Stimulated activated memory B cell treated with anti-CD40 and anti-IgM and Interleukin-4, amounts not matched to agents 10 μg/mL and 1 μg/mL and 100 μg/mL, for 72 hours (primary cell): ENCODE data around the gene SERPINA3.

Source experiments
- ATAC-seq: fragments of 150-1000 bp; cut with Tn5 transposase; 2 replicates; pipeline ENCODE4 v1.10.0; 2021
- H3K27ac Mint-ChIP-seq: one replicate; pipeline ENCODE4 v1.8.0; 2022; ENCODE audit warnings: mild to moderate bottlenecking, mixed read lengths
- H3K27me3 Mint-ChIP-seq: one replicate; pipeline ENCODE4 v1.8.0; 2022; ENCODE audit warnings: mixed read lengths
- H3K36me3 Mint-ChIP-seq: one replicate; pipeline ENCODE4 v1.8.0; 2022; ENCODE audit warnings: mixed read lengths
- H3K4me1 Mint-ChIP-seq: one replicate; pipeline ENCODE4 v1.8.0; 2022; ENCODE audit warnings: mixed read lengths
- H3K4me3 Mint-ChIP-seq: one replicate; pipeline ENCODE4 v1.8.0; 2022; ENCODE audit warnings: mild to moderate bottlenecking, moderate library complexity, mixed read lengths
- H3K9me3 Mint-ChIP-seq: one replicate; pipeline ENCODE4 v1.8.0; 2022; ENCODE audit warnings: mixed read lengths

Gene SERPINA3

GRCh38 chr14:94648801-94649200 lies 36.6 kb downstream of the SERPINA3 start:
- Mint-ChIP-seq H3K4me3 (no peak overlapping the region), H3K27me3 (peaks cover 9% of the 10 kb centered on the region), H3K36me3 (no peaks in the 10 kb centered on the region), H3K27ac (no peak overlapping the region), H3K9me3 (peaks cover 7% of the 10 kb centered on the region), H3K4me1 (no peaks in the 10 kb centered on the region)
- ATAC-seq = no peak

- Mint-ChIP-seq H3K36me3 (no peaks in the 10 kb centered on the region), H3K27ac (no peak overlapping the region), H3K27me3 (no peaks in the 10 kb centered on the region), H3K9me3 (peaks cover 7% of the 10 kb centered on the region), H3K4me3 (no peak overlapping the region), H3K4me1 (no peaks in the 10 kb centered on the region)
- no peak for ATAC-seq
These were observed 37.6 kb downstream of the SERPINA3 start for GRCh38 chr14:94649543-94650443.

GRCh38 chr14:94650444-94650775 lies 38.2 kb downstream of the SERPINA3 start:
- H3K36me3 Mint-ChIP-seq = no peaks in the 10 kb centered on the region
- H3K4me3 Mint-ChIP-seq = no peak overlapping the region
- no peak for ATAC-seq
- no peaks in the 10 kb centered on the region for H3K27me3 Mint-ChIP-seq
- H3K9me3 Mint-ChIP-seq = peaks cover 12% of the 10 kb centered on the region
- H3K27ac Mint-ChIP-seq = no peak overlapping the region
- H3K4me1 Mint-ChIP-seq = no peaks in the 10 kb centered on the region

- H3K27ac Mint-ChIP-seq = no peak overlapping the region
- ATAC-seq = no peak
- H3K36me3 Mint-ChIP-seq = no peaks in the 10 kb centered on the region
- H3K4me3 Mint-ChIP-seq = no peak overlapping the region
- H3K4me1 Mint-ChIP-seq = no peaks in the 10 kb centered on the region
- peaks cover 7% of the 10 kb centered on the region for H3K9me3 Mint-ChIP-seq
- H3K27me3 Mint-ChIP-seq = no peaks in the 10 kb centered on the region
These were observed 38.9 kb downstream of the SERPINA3 start for GRCh38 chr14:94650806-94651805.

- no peaks in the 10 kb centered on the region for H3K36me3 Mint-ChIP-seq
- peaks cover 6% of the 10 kb centered on the region for H3K9me3 Mint-ChIP-seq
- H3K4me1 Mint-ChIP-seq = no peaks in the 10 kb centered on the region
- ATAC-seq = no peak
- no peaks in the 10 kb centered on the region for H3K27me3 Mint-ChIP-seq
- no peak overlapping the region for H3K27ac Mint-ChIP-seq
- no peak overlapping the region for H3K4me3 Mint-ChIP-seq
These were observed 41.1 kb downstream of the SERPINA3 start for GRCh38 chr14:94653321-94653720.

GRCh38 chr14:94654071-94654861 lies 42.1 kb downstream of the SERPINA3 start:
- H3K27ac Mint-ChIP-seq = no peak overlapping the region
- H3K9me3 Mint-ChIP-seq = peaks cover 6% of the 10 kb centered on the region
- H3K36me3 Mint-ChIP-seq = no peaks in the 10 kb centered on the region
- no peaks in the 10 kb centered on the region for H3K27me3 Mint-ChIP-seq
- H3K4me1 Mint-ChIP-seq = no peaks in the 10 kb centered on the region
- no peak for ATAC-seq
- no peak overlapping the region for H3K4me3 Mint-ChIP-seq

GRCh38 chr14:94655169-94655710 lies 43.0 kb downstream of the SERPINA3 start:
- peaks cover 6% of the 10 kb centered on the region for H3K9me3 Mint-ChIP-seq
- no peaks in the 10 kb centered on the region for H3K27me3 Mint-ChIP-seq
- no peak overlapping the region for H3K27ac Mint-ChIP-seq
- no peaks in the 10 kb centered on the region for H3K36me3 Mint-ChIP-seq
- no peak for ATAC-seq
- no peak overlapping the region for H3K4me3 Mint-ChIP-seq
- H3K4me1 Mint-ChIP-seq = no peaks in the 10 kb centered on the region

GRCh38 chr14:94656043-94656442 lies 43.9 kb downstream of the SERPINA3 start:
- Mint-ChIP-seq H3K27me3 (no peaks in the 10 kb centered on the region), H3K27ac (no peak overlapping the region), H3K4me1 (no peaks in the 10 kb centered on the region), H3K4me3 (no peak overlapping the region), H3K9me3 (peaks cover 6% of the 10 kb centered on the region), H3K36me3 (no peaks in the 10 kb centered on the region)
- ATAC-seq = no peak

GRCh38 chr14:94659256-94659655 lies 47.1 kb downstream of the SERPINA3 start:
- peaks cover 5% of the 10 kb centered on the region for H3K27me3 Mint-ChIP-seq
- no peak for ATAC-seq
- H3K4me1 Mint-ChIP-seq = no peaks in the 10 kb centered on the region
- peaks cover 12% of the 10 kb centered on the region for H3K9me3 Mint-ChIP-seq
- H3K36me3 Mint-ChIP-seq = no peaks in the 10 kb centered on the region
- H3K27ac Mint-ChIP-seq = no peak overlapping the region
- no peak overlapping the region for H3K4me3 Mint-ChIP-seq

- no peak for ATAC-seq
These were observed 47.7 kb downstream of the SERPINA3 start for GRCh38 chr14:94659901-94660300.

GRCh38 chr14:94660306-94660946 lies 48.2 kb downstream of the SERPINA3 start:
- no peak for ATAC-seq
- H3K4me3 Mint-ChIP-seq = no peak overlapping the region
- H3K27me3 Mint-ChIP-seq = peaks cover 5% of the 10 kb centered on the region
- H3K4me1 Mint-ChIP-seq = no peaks in the 10 kb centered on the region
- no peak overlapping the region for H3K27ac Mint-ChIP-seq
- no peaks in the 10 kb centered on the region for H3K36me3 Mint-ChIP-seq
- peaks cover 6% of the 10 kb centered on the region for H3K9me3 Mint-ChIP-seq

More at GRCh38 chr14:94659901-94660300, 47.7 kb downstream of the SERPINA3 start:
- peaks cover 11% of the 10 kb centered on the region for H3K9me3 Mint-ChIP-seq
- H3K36me3 Mint-ChIP-seq = no peaks in the 10 kb centered on the region
- H3K4me1 Mint-ChIP-seq = no peaks in the 10 kb centered on the region
- H3K4me3 Mint-ChIP-seq = no peak overlapping the region
- peaks cover 5% of the 10 kb centered on the region for H3K27me3 Mint-ChIP-seq
- H3K27ac Mint-ChIP-seq = no peak overlapping the region

- no peak overlapping the region for H3K4me3 Mint-ChIP-seq
- no peaks in the 10 kb centered on the region for H3K36me3 Mint-ChIP-seq
- ATAC-seq = no peak
- peaks cover 6% of the 10 kb centered on the region for H3K9me3 Mint-ChIP-seq
- no peak overlapping the region for H3K27ac Mint-ChIP-seq
- no peaks in the 10 kb centered on the region for H3K4me1 Mint-ChIP-seq
- peaks cover 17% of the 10 kb centered on the region for H3K27me3 Mint-ChIP-seq
These were observed 51.3 kb downstream of the SERPINA3 start for GRCh38 chr14:94663538-94663937.

- peaks cover 6% of the 10 kb centered on the region for H3K9me3 Mint-ChIP-seq
- no peak overlapping the region for H3K27ac Mint-ChIP-seq
- no peak for ATAC-seq
- peaks cover 17% of the 10 kb centered on the region for H3K27me3 Mint-ChIP-seq
- H3K4me3 Mint-ChIP-seq = no peak overlapping the region
- no peaks in the 10 kb centered on the region for H3K4me1 Mint-ChIP-seq
- H3K36me3 Mint-ChIP-seq = no peaks in the 10 kb centered on the region
These were observed 51.9 kb downstream of the SERPINA3 start for GRCh38 chr14:94663965-94664704.

- Mint-ChIP-seq H3K36me3 (no peaks in the 10 kb centered on the region), H3K27me3 (peaks cover 17% of the 10 kb centered on the region), H3K9me3 (peaks cover 6% of the 10 kb centered on the region), H3K4me1 (no peaks in the 10 kb centered on the region), H3K4me3 (no peak overlapping the region), H3K27ac (no peak overlapping the region)
- ATAC-seq = no peak
These were observed 52.9 kb downstream of the SERPINA3 start for GRCh38 chr14:94665121-94665520.
